ENCODE measurements around the gene ALAS1. TPM values are rescaled to one million over a fixed set of nuclear protein-coding genes. Genes with fewer than 3 reads are reported as not detected.

ALAS1 gene
- total and polyA plus RNA-seq, 12 donors: 64.9 to 3,700 (median 650) TPM

- TF ChIP-seq CTCF (IDR thresholded peaks at IDR 0.05) (peak in 1 of 6 experiments; percentile 9), POLR2A (IDR thresholded peaks at IDR 0.05) (no peak)
- H3K4me1 ChIP-seq (replicated peaks in 1 of 2): peaks cover 3 to 21% of the 10 kb centered on the region in 2 donors
- peaks cover 0 to 15% of the 10 kb centered on the region in 2 donors for H3K36me3 ChIP-seq (replicated peaks in 1 of 2)
- intact Hi-C loops (cut with DNase I): no loop called here
- no peaks in the 10 kb centered on the region for H3K9me3 ChIP-seq (replicated peaks in 1 of 3)
- H3K4me3 ChIP-seq: no peak overlapping the region
- 78 to 90% (median 83%) methylated on average over 3 to 6 of the region's 6 CpGs for WGBS, 4 donors
- DNase-seq: no peak
- peak overlapping the region in 2 of 5 donors; percentile 3 to 63 for H3K27ac ChIP-seq
- no peaks in the 10 kb centered on the region for H3K27me3 ChIP-seq
These were observed 21.1 kb downstream of the ALAS1 start for GRCh38 chr3:52218937-52219650.

GRCh38 chr3:52220380-52221026 is 22.5 kb downstream of the ALAS1 start:
- peaks cover 3 to 21% of the 10 kb centered on the region in 2 donors for H3K4me1 ChIP-seq (replicated peaks in 1 of 2)

GRCh38 chr3:52221141-52221562 is 23.2 kb downstream of the ALAS1 start:
- intact Hi-C loops (cut with DNase I): loop anchor here (5.0 kb wide), 2 partner anchors 106 to 126 kb away; no protein-coding TSS in a partner anchor
- 90 to 95% (median 94%) methylated on average over 10 to 27 of the region's 27 CpGs for WGBS, 4 donors
- no peak overlapping the region for H3K4me3 ChIP-seq
- no peak for DNase-seq
- H3K27me3 ChIP-seq: no peaks in the 10 kb centered on the region
- no peaks in the 10 kb centered on the region for H3K9me3 ChIP-seq (replicated peaks in 1 of 3)
- peaks cover 3 to 20% of the 10 kb centered on the region in 2 donors for H3K4me1 ChIP-seq (replicated peaks in 1 of 2)
- TF ChIP-seq POLR2A (IDR thresholded peaks at IDR 0.05) (no peak), CTCF (IDR thresholded peaks at IDR 0.05) (no peak)
- H3K36me3 ChIP-seq (replicated peaks in 1 of 2): no peaks in the 10 kb centered on the region
- no peak overlapping the region for H3K27ac ChIP-seq

More at GRCh38 chr3:52220380-52221026, 22.5 kb downstream of the ALAS1 start:
- DNase-seq: peak; percentile 86 to 96 (median 89)
- no peak overlapping the region for H3K4me3 ChIP-seq
- H3K27me3 ChIP-seq: no peaks in the 10 kb centered on the region
- peaks cover 0 to 1% of the 10 kb centered on the region in 2 donors for H3K36me3 ChIP-seq (replicated peaks in 1 of 2)
- TF ChIP-seq CTCF (IDR thresholded peaks at IDR 0.05) (peak; percentile 85 to 93 (median 86)), POLR2A (IDR thresholded peaks at IDR 0.05) (peak in 1 of 2 donors; percentile 10)
- no peaks in the 10 kb centered on the region for H3K9me3 ChIP-seq (replicated peaks in 1 of 3)
- intact Hi-C loops (cut with DNase I): loop anchor here (5.0 kb wide), 2 partner anchors 107 to 127 kb away; no protein-coding TSS in a partner anchor
- WGBS, 4 donors: 27 to 48% (median 35%) methylated on average over 6 to 9 of the region's 9 CpGs
- peak overlapping the region in 1 of 5 donors; percentile 20 for H3K27ac ChIP-seq

- Histone ChIP-seq H3K4me1 (replicated peaks in 1 of 2) (peaks cover 0 to 14% of the 10 kb centered on the region in 2 donors), H3K27ac (no peak overlapping the region), H3K36me3 (replicated peaks in 1 of 2) (no peaks in the 10 kb centered on the region), H3K27me3 (no peaks in the 10 kb centered on the region), H3K4me3 (no peak overlapping the region), H3K9me3 (replicated peaks in 1 of 3) (no peaks in the 10 kb centered on the region)
- whole genome bisulfite sequencing, 4 donors: 64 to 94% (median 79%) methylated on average over 13 to 34 of the region's 34 CpGs
- no peak for DNase-seq
- TF ChIP-seq POLR2A (IDR thresholded peaks at IDR 0.05): no peak
- no peak for TF ChIP-seq CTCF (IDR thresholded peaks at IDR 0.05)
- intact Hi-C loops (cut with DNase I): loop anchor here (5.0 kb wide), 2 partner anchors 106 to 126 kb away; no protein-coding TSS in a partner anchor
These were observed 23.8 kb downstream of the ALAS1 start for GRCh38 chr3:52221563-52222318.

All from adrenal gland (tissue), 12 donors.